Skeletal muscle tissue (tissue), 4 donors: ENCODE measurements around the gene ACOX3. TPM values are rescaled to one million over a fixed set of nuclear protein-coding genes. Genes with fewer than 3 reads are reported as not detected.

Experiments
- H3K27ac ChIP-seq: one replicate; pipeline ENCODE4 v1.7.0; 2013; ENCODE audit warnings: mild to moderate bottlenecking, low read depth, low read length, inconsistent platforms
- H3K27me3 ChIP-seq, 3 donors: one replicate each; pipeline ENCODE4 v1.7.0; 2013; ENCODE audit warnings: low read length in 3 of 3; ENCODE audit not compliant: control insufficient read depth in 3 of 3, insufficient read depth in 3 of 3
- H3K36me3 ChIP-seq, 3 donors: one replicate each; pipeline ENCODE4 v1.7.0; 2013; ENCODE audit warnings: low read length in 3 of 3; ENCODE audit not compliant: control insufficient read depth in 3 of 3, insufficient read depth in 3 of 3
- H3K4me1 ChIP-seq, 3 donors: one replicate each; pipeline ENCODE4 v1.7.0; 2013; ENCODE audit warnings: low read length in 3 of 3, mild to moderate bottlenecking in 3 of 3; ENCODE audit not compliant: control insufficient read depth in 3 of 3, insufficient read depth in 3 of 3
- H3K4me3 ChIP-seq, 3 donors: one replicate each; pipeline ENCODE4 v1.7.0; 2013; ENCODE audit warnings: low read length in 3 of 3
- H3K9ac ChIP-seq, 3 donors: one replicate each; pipeline ENCODE4 v1.7.0; 2013; ENCODE audit warnings: low read length in 3 of 3, mild to moderate bottlenecking in 3 of 3, moderate library complexity in 2 of 3, low read depth in 1 of 3
- H3K9me3 ChIP-seq, 3 donors: one replicate each; pipeline ENCODE4 v1.7.0; 2013; ENCODE audit warnings: low read length in 3 of 3; ENCODE audit not compliant: control insufficient read depth in 3 of 3
- total RNA-seq: library from RNA; depleted of rRNA; stranded (reverse); fragments of >200 nt; gene quantifications from one replicate; pipeline ENCODE4 v1.2.3, GENCODE V29; 2014
- donor health status: Osteomylitis.

ACOX3 gene
- total RNA-seq, 1 donor from 2014 or later: 21.9 TPM

- Histone ChIP-seq H3K4me1 (peaks cover 0 to 5% (median 4%) of the 10 kb centered on the region in 3 donors), H3K4me3 (no peak overlapping the region), H3K9me3 (no peaks in the 10 kb centered on the region), H3K9ac (no peak overlapping the region), H3K27me3 (no peaks in the 10 kb centered on the region), H3K27ac (no peak overlapping the region), H3K36me3 (peaks cover 16 to 20% (median 20%) of the 10 kb centered on the region in 3 donors)
These were observed 76.4 kb downstream of the ACOX3 start for GRCh38 chr4:8364141-8364540.

DNA sequence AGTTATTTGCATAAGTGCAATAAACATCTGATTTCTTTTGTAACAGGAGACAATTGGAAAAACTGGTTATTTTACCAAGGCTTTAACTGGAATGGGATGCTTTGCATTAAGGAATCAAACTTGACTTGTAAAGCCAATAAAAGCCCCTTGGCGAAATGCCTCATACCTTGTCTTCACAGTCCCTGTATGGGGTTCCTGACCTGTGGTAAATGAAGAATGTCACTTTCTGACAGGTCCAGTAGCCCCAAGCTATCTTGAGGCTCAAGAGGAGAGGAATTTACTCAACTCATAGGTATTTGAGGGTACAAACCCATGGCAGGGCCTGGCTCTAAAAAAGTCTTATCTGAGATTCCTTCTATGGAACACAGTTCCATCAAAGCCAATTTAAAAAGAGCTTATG lies 78.0 kb downstream of the ACOX3 start:
- Histone ChIP-seq H3K36me3 (peaks cover 16 to 20% (median 20%) of the 10 kb centered on the region in 3 donors), H3K9me3 (no peaks in the 10 kb centered on the region), H3K4me3 (no peak overlapping the region), H3K27ac (no peak overlapping the region), H3K9ac (no peak overlapping the region), H3K4me1 (peaks cover 0 to 5% (median 4%) of the 10 kb centered on the region in 3 donors), H3K27me3 (no peaks in the 10 kb centered on the region)

- Histone ChIP-seq H3K27ac (no peak overlapping the region), H3K9ac (no peak overlapping the region), H3K4me1 (peaks cover 0 to 3% (median 2%) of the 10 kb centered on the region in 3 donors), H3K36me3 (peaks cover under 1 to 2% (median under 1%) of the 10 kb centered on the region in 3 donors), H3K9me3 (no peaks in the 10 kb centered on the region), H3K4me3 (no peak overlapping the region), H3K27me3 (no peaks in the 10 kb centered on the region)
These were observed 81.3 kb downstream of the ACOX3 start for GRCh38 chr4:8359193-8359592.

DNA sequence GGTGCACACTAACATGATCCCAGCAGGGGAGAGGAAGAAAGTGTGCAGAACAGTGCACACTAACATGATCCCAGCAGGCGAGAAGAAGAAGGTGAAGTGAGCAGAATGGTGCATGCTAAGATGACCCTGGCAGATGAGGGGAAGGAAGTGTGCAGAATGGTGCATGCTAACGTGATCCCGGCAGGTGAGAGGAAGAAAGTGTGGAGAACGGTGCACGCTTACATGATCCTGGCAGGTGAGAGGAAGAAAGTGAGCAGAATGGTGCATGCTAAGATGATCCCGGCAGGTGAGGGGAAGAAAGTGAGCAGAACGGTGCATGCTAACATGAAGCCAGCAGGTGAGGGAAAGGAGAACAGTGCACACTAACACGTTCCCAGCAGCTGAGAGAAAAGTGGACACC lies 83.7 kb downstream of the ACOX3 start:
- no peaks in the 10 kb centered on the region for H3K27me3 ChIP-seq

GRCh38 chr4:8355864-8356565 lies 84.5 kb downstream of the ACOX3 start:
- Histone ChIP-seq H3K9ac (no peak overlapping the region), H3K4me1 (peaks cover 3 to 9% (median 8%) of the 10 kb centered on the region in 3 donors), H3K27me3 (no peaks in the 10 kb centered on the region), H3K27ac (no peak overlapping the region), H3K4me3 (no peak overlapping the region), H3K36me3 (no peaks in the 10 kb centered on the region), H3K9me3 (no peaks in the 10 kb centered on the region)

More for the DNA sequence above, 83.7 kb downstream of the ACOX3 start:
- H3K36me3 ChIP-seq: no peaks in the 10 kb centered on the region
- no peak overlapping the region for H3K9ac ChIP-seq
- no peak overlapping the region for H3K4me3 ChIP-seq
- peaks cover 3 to 8% (median 6%) of the 10 kb centered on the region in 3 donors for H3K4me1 ChIP-seq
- no peak overlapping the region for H3K27ac ChIP-seq
- no peaks in the 10 kb centered on the region for H3K9me3 ChIP-seq

DNA sequence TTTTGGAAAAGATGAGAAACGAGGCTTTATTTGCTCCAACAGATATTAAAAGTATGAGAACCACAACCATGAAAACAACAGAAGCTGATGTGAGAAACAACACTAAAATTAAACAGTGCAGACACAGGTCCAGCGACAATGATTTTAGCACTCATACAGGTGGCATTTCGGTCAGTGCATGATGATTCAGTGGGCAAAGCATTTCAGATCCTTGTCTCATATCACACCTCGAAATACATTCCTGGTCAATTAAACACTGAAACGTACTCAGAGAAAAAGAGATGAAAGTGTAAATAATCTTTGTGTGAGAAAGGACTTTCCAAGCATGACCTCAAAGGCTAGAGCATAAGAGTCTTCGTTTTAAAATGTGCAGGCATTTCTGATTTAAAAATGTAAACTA lies 85.2 kb downstream of the ACOX3 start:
- H3K9ac ChIP-seq: no peak overlapping the region
- H3K9me3 ChIP-seq: no peaks in the 10 kb centered on the region
- no peaks in the 10 kb centered on the region for H3K36me3 ChIP-seq
- H3K4me3 ChIP-seq: no peak overlapping the region
- H3K27me3 ChIP-seq: no peaks in the 10 kb centered on the region
- H3K4me1 ChIP-seq: peaks cover 3 to 9% (median 8%) of the 10 kb centered on the region in 3 donors
- no peak overlapping the region for H3K27ac ChIP-seq

DNA sequence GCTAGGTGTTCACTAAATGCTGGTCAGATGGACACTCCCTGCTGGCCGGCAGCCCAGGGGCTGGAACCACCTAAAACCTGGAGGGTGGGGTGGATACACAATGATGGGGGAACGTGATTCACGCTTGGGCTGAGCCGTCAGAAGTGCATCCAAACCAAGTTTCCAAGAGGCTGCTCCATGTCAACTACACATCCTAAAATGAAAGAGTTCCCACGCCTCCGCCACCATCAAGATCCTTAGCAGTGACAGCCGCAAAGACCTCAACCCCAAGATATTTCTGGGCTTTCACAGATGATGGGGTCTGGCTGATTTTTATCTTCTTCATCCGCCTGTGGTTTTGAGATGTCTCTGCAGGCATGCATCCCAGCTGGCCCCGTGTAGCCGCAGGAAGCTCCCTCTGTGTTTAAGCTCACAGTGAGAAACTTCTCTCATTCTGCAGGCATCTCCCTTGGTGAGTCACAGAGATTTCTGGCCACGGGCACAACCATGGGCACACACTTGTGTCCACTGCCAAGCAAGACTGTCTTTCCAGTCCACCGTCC lies 86.5 kb downstream of the ACOX3 start:
- H3K4me3 ChIP-seq: no peak overlapping the region

DNA sequence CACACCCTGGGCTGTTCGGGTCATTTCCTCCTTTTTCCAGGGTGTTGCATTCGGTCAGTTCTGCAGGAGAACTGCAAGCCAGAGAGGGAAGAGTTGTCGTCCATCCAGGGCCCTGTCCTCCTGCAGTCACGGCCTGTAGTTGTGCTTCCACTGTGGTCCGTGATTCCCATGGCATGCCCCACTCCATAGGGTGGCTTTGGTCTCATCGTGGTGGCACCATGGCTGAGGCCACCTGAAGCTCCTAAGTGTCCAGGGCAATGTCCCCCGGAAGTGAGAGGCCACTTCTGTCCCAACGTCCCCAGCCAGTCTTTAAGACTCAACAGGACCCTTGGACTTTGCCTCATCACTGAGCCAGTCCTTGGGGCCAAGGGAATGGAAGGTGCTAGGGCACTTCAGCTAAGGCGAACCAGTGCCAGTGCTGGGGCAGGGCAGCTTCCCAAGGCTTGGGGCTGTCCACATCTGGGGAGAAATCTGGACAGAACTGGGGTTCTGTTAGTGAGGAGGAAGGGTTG lies 87.3 kb downstream of the ACOX3 start:
- Histone ChIP-seq H3K27me3 (no peaks in the 10 kb centered on the region), H3K9me3 (no peaks in the 10 kb centered on the region), H3K9ac (no peak overlapping the region), H3K4me1 (peaks cover 3 to 9% (median 8%) of the 10 kb centered on the region in 3 donors), H3K36me3 (no peaks in the 10 kb centered on the region), H3K27ac (no peak overlapping the region), H3K4me3 (no peak overlapping the region)

More for the DNA sequence above, 86.5 kb downstream of the ACOX3 start:
- peaks cover 3 to 9% (median 8%) of the 10 kb centered on the region in 3 donors for H3K4me1 ChIP-seq
- no peaks in the 10 kb centered on the region for H3K36me3 ChIP-seq
- H3K27ac ChIP-seq: no peak overlapping the region
- H3K9me3 ChIP-seq: no peaks in the 10 kb centered on the region
- no peaks in the 10 kb centered on the region for H3K27me3 ChIP-seq
- H3K9ac ChIP-seq: no peak overlapping the region

DNA sequence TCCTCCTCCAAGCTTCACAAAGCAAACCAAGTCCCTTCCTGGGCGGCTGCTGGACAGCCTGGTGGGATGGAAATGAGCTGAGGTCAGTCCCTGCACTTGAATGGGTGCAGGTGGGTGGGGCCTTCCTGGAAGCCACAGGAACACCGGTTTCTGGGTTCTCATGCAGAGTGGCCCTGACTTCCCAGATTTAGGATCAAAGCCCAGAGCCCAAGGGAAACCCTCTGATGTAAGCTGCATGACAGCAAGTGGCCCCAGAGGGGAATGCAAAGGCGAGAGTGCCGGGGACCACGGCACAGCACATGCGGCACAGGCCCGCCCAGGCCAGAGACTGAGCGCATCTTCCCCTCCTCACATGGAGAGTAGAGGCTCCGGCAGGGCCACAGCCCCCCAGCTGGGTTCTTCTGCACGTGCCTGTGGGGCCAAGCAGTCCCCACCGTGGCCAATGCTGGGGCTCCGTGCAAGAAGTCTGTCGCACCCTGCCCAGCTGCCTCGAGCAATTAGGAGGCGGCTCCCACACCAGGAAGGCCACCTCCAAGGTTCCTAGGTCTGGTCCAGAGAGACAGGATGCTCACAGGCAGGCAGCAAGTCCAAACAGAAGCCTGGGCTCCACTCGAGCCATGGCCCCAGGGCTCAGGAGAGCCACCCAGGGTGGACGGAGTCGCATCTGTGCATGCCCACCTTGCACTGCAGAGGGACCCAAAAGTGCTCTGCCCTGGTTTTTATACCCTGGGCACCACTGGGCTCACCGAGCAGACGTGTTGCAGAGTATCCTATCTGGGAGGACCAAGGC lies 88.0 kb downstream of the ACOX3 start:
- Histone ChIP-seq H3K4me1 (peaks cover 3 to 9% (median 8%) of the 10 kb centered on the region in 3 donors), H3K36me3 (no peaks in the 10 kb centered on the region), H3K4me3 (no peak overlapping the region), H3K27me3 (no peaks in the 10 kb centered on the region), H3K9ac (no peak overlapping the region), H3K27ac (no peak overlapping the region), H3K9me3 (no peaks in the 10 kb centered on the region)
